ENCODE results near the gene CNTN5. TPM values are rescaled to one million over a fixed set of nuclear protein-coding genes. Genes with fewer than 3 reads are reported as not detected.
"Not testable (repeated sequence)": the region's sequence is repeated elsewhere in the genome, so short reads cannot be mapped to it uniquely, and the experiment has no call there.

Gene CNTN5
- total RNA-seq, 1 experiment from 2014 or later, result not detected

- DNase-seq (ENCODE audit: low read depth), result no peak
Measured at GRCh38 chr11:99275521-99275920, 254.8 kb downstream of the CNTN5 start.

- no peak for DNase-seq (ENCODE audit: low read depth)
Measured at GRCh38 chr11:99277281-99277680, 256.5 kb downstream of the CNTN5 start.

GRCh38 chr11:99279266-99279665 is 258.5 kb downstream of the CNTN5 start:
- DNase-seq (ENCODE audit: low read depth), result no peak

- DNase-seq (ENCODE audit: low read depth), result no peak
Measured at GRCh38 chr11:99281331-99281730, 260.6 kb downstream of the CNTN5 start.

- DNase-seq (ENCODE audit: low read depth), result not testable (repeated sequence)
Measured at GRCh38 chr11:99297925-99298324, 277.2 kb downstream of the CNTN5 start.

- no peak for DNase-seq (ENCODE audit: low read depth)
Measured at GRCh38 chr11:99307510-99308088, 286.9 kb downstream of the CNTN5 start.

GRCh38 chr11:99311870-99312269 is 291.1 kb downstream of the CNTN5 start:
- DNase-seq (ENCODE audit: low read depth), result no peak

- no peak for DNase-seq (ENCODE audit: low read depth)
Measured at GRCh38 chr11:99316776-99317520, 296.2 kb downstream of the CNTN5 start.

- no peak for DNase-seq (ENCODE audit: low read depth)
Measured at GRCh38 chr11:99320769-99321290, 300.1 kb downstream of the CNTN5 start.

GRCh38 chr11:99325847-99326246 is 305.1 kb downstream of the CNTN5 start:
- DNase-seq (ENCODE audit: low read depth), result peak; percentile 12

GRCh38 chr11:99327066-99327465 is 306.3 kb downstream of the CNTN5 start:
- no peak for DNase-seq (ENCODE audit: low read depth)

- DNase-seq (ENCODE audit: low read depth), result no peak
Measured at GRCh38 chr11:99327527-99327926, 306.8 kb downstream of the CNTN5 start.

GRCh38 chr11:99333621-99334020 is 312.9 kb downstream of the CNTN5 start:
- no peak for DNase-seq (ENCODE audit: low read depth)

GRCh38 chr11:99343117-99343516 is 322.4 kb downstream of the CNTN5 start:
- no peak for DNase-seq (ENCODE audit: low read depth)

GRCh38 chr11:99349151-99349673 is 328.5 kb downstream of the CNTN5 start:
- no peak for DNase-seq (ENCODE audit: low read depth)

- no peak for DNase-seq (ENCODE audit: low read depth)
Measured at GRCh38 chr11:99351624-99352023, 330.9 kb downstream of the CNTN5 start.

- DNase-seq (ENCODE audit: low read depth), result no peak
Measured at GRCh38 chr11:99352642-99353041, 331.9 kb downstream of the CNTN5 start.

GRCh38 chr11:99366546-99366945 is 345.8 kb downstream of the CNTN5 start:
- DNase-seq (ENCODE audit: low read depth), result no peak

- DNase-seq (ENCODE audit: low read depth), result no peak
Measured at GRCh38 chr11:99368583-99368982, 347.8 kb downstream of the CNTN5 start.

- peak; percentile 6 for DNase-seq (ENCODE audit: low read depth)
Measured at GRCh38 chr11:99370549-99371216, 349.9 kb downstream of the CNTN5 start.

GRCh38 chr11:99371257-99371656 is 350.5 kb downstream of the CNTN5 start:
- no peak for DNase-seq (ENCODE audit: low read depth)

GRCh38 chr11:99376463-99376862 is 355.7 kb downstream of the CNTN5 start:
- no peak for DNase-seq (ENCODE audit: low read depth)
